Esophagus squamous epithelium (tissue), 4 donors: ENCODE results near the gene MTX3.

Experiments
- CTCF ChIP-seq, 6 experiments: fragments of 450-650 bp in 4 of 6; fragments of 200-600 bp in 2 of 6; sonication (generic) in 2 of 6; IDR thresholded peaks; one replicate each; pipeline ENCODE4 v1.5.1; 2016 to 2019; ENCODE audit warnings: antibody characterized with exemption in 6 of 6, mild to moderate bottlenecking in 4 of 6, moderate library complexity in 4 of 6
- POLR2A ChIP-seq, 4 donors: fragments of 450-650 bp; IDR thresholded peaks; one replicate each; pipeline ENCODE4 v1.6.1; 2017; ENCODE audit warnings: antibody characterized with exemption in 4 of 4, mild to moderate bottlenecking in 4 of 4, moderate library complexity in 3 of 4

- TF ChIP-seq POLR2A (IDR thresholded peaks at IDR 0.05) (no peak), CTCF (IDR thresholded peaks at IDR 0.05) (no peak)
Observed at GRCh38 chr5:79976759-79977515, 14.1 kb downstream of the MTX3 start.
